HepG2 (cell line): Measurements from ENCODE around the gene SLC4A7. TPM values are rescaled to one million over a fixed set of nuclear protein-coding genes. Genes with fewer than 3 reads are reported as not detected.

Experiments
- CAMTA2 ChIP-seq: sonication (generic); formaldehyde crosslinking; IDR thresholded peaks from 2 replicates; pipeline ENCODE4 v1.4.0; 2020; ENCODE audit warnings: mild to moderate bottlenecking, missing genetic modification reagents, borderline replicate concordance
- FOXC1 ChIP-seq: sonication (generic); formaldehyde crosslinking; IDR thresholded peaks from 2 replicates; pipeline ENCODE4 v1.8.0; 2022; ENCODE audit warnings: mild to moderate bottlenecking, missing genetic modification reagents, borderline replicate concordance
- HIC2 ChIP-seq: sonication (generic); formaldehyde crosslinking; IDR thresholded peaks from 2 replicates; pipeline ENCODE4 v1.9.0; 2022; ENCODE audit warnings: low read depth, missing genetic modification reagents
- KLF15 ChIP-seq: sonication (generic); formaldehyde crosslinking; IDR thresholded peaks from 2 replicates; pipeline ENCODE4 v1.8.1; 2023; ENCODE audit warnings: borderline replicate concordance, mild to moderate bottlenecking, inconsistent platforms, missing genetic modification reagents, mixed read lengths
- MAZ ChIP-seq, 2 experiments: sonication (generic) in 1 of 2; formaldehyde crosslinking in 1 of 2; IDR thresholded peaks; 2 replicates each; pipeline versions ENCODE4 v1.5.0 to v1.6.1; 2012 to 2020; ENCODE audit warnings: low read depth in 2 of 2, mild to moderate bottlenecking in 2 of 2, borderline replicate concordance in 1 of 2, improper control_type of control experiment in 1 of 2, low read length in 1 of 2, missing genetic modification reagents in 1 of 2, moderate library complexity in 1 of 2
- MED13 ChIP-seq: sonication (generic); formaldehyde crosslinking; IDR thresholded peaks from 2 replicates; pipeline ENCODE4 v1.5.0; 2020; ENCODE audit warnings: missing genetic modification reagents
- NFYB ChIP-seq: sonication (generic); formaldehyde crosslinking; IDR thresholded peaks from 2 replicates; pipeline ENCODE4 v1.4.0; 2020; ENCODE audit warnings: missing genetic modification reagents
- SNAI1 ChIP-seq: sonication (generic); formaldehyde crosslinking; IDR thresholded peaks from 2 replicates; pipeline ENCODE4 v1.5.0; 2020; ENCODE audit warnings: mild to moderate bottlenecking, missing genetic modification reagents, borderline replicate concordance
- SOX6 ChIP-seq, 2 experiments: fragments of 450-650 bp in 1 of 2; sonication (generic) in 1 of 2; formaldehyde crosslinking in 1 of 2; IDR thresholded peaks; 2 replicates each; pipeline versions ENCODE4 v1.4.0 to v1.6.1; 2017 to 2020; ENCODE audit warnings: antibody characterized with exemption in 1 of 2, mild to moderate bottlenecking in 1 of 2, missing genetic modification reagents in 1 of 2
- TOE1 ChIP-seq: sonication (generic); formaldehyde crosslinking; IDR thresholded peaks from 2 replicates; pipeline ENCODE4 v1.4.0; 2020; ENCODE audit warnings: mild to moderate bottlenecking, missing genetic modification reagents
- ZBTB43 ChIP-seq: sonication (generic); formaldehyde crosslinking; conservative IDR thresholded peaks from 2 replicates; pipeline ENCODE4 v1.4.0; 2020; ENCODE audit warnings: missing genetic modification reagents
- ZFP1 ChIP-seq: IDR thresholded peaks from 2 replicates; pipeline ENCODE4 v1.6.1; 2016
- ZMAT5 ChIP-seq: sonication (generic); formaldehyde crosslinking; IDR thresholded peaks from 2 replicates; pipeline ENCODE4 v1.5.0; 2020; ENCODE audit warnings: mild to moderate bottlenecking, low read depth, missing genetic modification reagents, borderline replicate concordance
- ZNF224 ChIP-seq: sonication (generic); formaldehyde crosslinking; IDR thresholded peaks from 2 replicates; pipeline ENCODE4 v1.5.0; 2020; ENCODE audit warnings: mild to moderate bottlenecking, missing genetic modification reagents
- ZNF296 ChIP-seq: sonication (generic); formaldehyde crosslinking; conservative IDR thresholded peaks from 2 replicates; pipeline ENCODE4 v1.5.0; 2020; ENCODE audit warnings: mild to moderate bottlenecking, missing genetic modification reagents
- ZNF337 ChIP-seq: sonication (generic); formaldehyde crosslinking; IDR thresholded peaks from 2 replicates; pipeline ENCODE4 v1.5.1; 2020; ENCODE audit warnings: missing genetic modification reagents, low read depth, mild to moderate bottlenecking, borderline replicate concordance
- ZNF496 ChIP-seq: sonication (generic); formaldehyde crosslinking; IDR thresholded peaks from 2 replicates; pipeline ENCODE4 v1.8.1; 2023; ENCODE audit warnings: mild to moderate bottlenecking, moderate library complexity, missing genetic modification reagents; ENCODE audit not compliant: insufficient replicate concordance
- ZNF652 ChIP-seq: IDR thresholded peaks from 2 replicates; pipeline ENCODE4 v1.6.1; 2016; ENCODE audit warnings: low read depth, borderline replicate concordance
- polyA plus RNA-seq, 8 experiments: library from polyadenylated mRNA; depleted of rRNA in 3 of 8; stranded (reverse) in 7 of 8; unstranded in 1 of 8; fragments of >200 nt; fragmentation: Illumina TruSeq in 4 of 8; extraction: Trizol in 4 of 8; gene quantifications; 2 replicates each; pipeline versions ENCODE4 v1.2.1 to v1.2.3, GENCODE V29; 2011 to 2016; ENCODE audit warnings: low read depth in 4 of 8, missing spikeins in 1 of 8, mixed read lengths in 1 of 8; ENCODE audit not compliant: insufficient read depth in 1 of 8
- total RNA-seq, 5 experiments: library from RNA; depleted of rRNA; stranded (reverse); fragments of >200 nt; fragmentation: Illumina TruSeq; extraction: Trizol; gene quantifications; 2 replicates each; pipeline ENCODE4 v1.2.3, GENCODE V29; 2016; ENCODE audit warnings: low read depth in 1 of 5
- TF ChIP-seq, protein P1 (sequence below): sonication (generic); formaldehyde crosslinking; IDR thresholded peaks from 2 replicates; pipeline ENCODE4 v1.5.0; 2020; ENCODE audit warnings: mild to moderate bottlenecking, missing genetic modification reagents
- TF ChIP-seq, protein P2 (sequence below): sonication (generic); formaldehyde crosslinking; IDR thresholded peaks from 2 replicates; pipeline ENCODE4 v1.4.0; 2020; ENCODE audit warnings: missing genetic modification reagents, borderline replicate concordance

Gene SLC4A7
- total and polyA plus RNA-seq, 2 of the 13 experiments (the other 11 are each of a cell fraction or from before 2014, with no cell fraction given) = 16.4 to 43.8 TPM

DNA sequence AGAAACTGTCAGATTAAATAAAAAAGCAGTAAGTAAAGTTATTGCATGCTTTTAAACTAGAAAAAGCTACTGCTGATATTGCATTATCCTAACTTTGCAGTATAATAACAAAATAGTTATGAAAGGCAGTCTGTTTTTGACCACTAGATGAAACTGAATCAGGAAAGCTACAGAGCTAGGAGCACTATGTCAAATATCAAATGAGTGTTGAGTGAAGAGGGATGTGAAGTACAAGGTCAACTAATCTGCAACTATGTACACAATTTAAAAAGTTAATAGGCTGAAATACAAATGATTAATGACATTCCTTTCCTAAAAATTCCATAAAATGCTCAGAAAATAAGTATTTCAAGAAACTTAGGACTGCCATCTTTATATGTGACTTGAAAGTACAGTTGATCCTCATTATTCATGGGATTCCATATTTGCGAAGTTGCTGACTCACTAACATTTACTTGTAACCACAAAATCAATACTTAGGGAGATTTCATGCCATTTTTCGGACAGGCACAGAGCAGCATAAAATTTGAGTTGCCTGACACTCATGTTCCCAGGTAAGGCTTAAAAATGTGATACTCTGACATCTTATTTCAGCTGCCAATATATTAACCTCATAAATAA, 34.5 kb downstream of the SLC4A7 start (continued):
- TF ChIP-seq NFYB (CRISPR knock-in tag) (no peak), ZMAT5 (no peak), ZNF224 (CRISPR knock-in tag) (no peak), HIC2 (CRISPR knock-in tag) (no peak), SNAI1 (no peak), MED13 (CRISPR knock-in tag) (no peak), MAZ (IDR thresholded peaks at IDR 0.05; ENCODE audit: borderline replicate concordance, low read depth, low read length) (no peak), MAZ (CRISPR knock-in tag; IDR thresholded peaks at IDR 0.05; ENCODE audit: low read depth) (no peak), SOX6 (IDR thresholded peaks at IDR 0.05) (no peak), SOX6 (CRISPR knock-in tag; IDR thresholded peaks at IDR 0.05) (peak; percentile 17; the same call in 1 of the 2 replicates), TOE1 (CRISPR knock-in tag) (no peak), ZBTB43 (CRISPR knock-in tag) (no peak), FOXC1 (CRISPR knock-in tag) (no peak), ZNF496 (no peak), ZNF337 (no peak), ZNF652 (CRISPR knock-in tag) (0 out of 2 replicates have a peak, but pooled peaks have one; percentile 26), CAMTA2 (CRISPR knock-in tag) (no peak), KLF15 (no peak), ZNF296 (no peak), ZFP1 (no peak)
- TF ChIP-seq, protein P1, sequence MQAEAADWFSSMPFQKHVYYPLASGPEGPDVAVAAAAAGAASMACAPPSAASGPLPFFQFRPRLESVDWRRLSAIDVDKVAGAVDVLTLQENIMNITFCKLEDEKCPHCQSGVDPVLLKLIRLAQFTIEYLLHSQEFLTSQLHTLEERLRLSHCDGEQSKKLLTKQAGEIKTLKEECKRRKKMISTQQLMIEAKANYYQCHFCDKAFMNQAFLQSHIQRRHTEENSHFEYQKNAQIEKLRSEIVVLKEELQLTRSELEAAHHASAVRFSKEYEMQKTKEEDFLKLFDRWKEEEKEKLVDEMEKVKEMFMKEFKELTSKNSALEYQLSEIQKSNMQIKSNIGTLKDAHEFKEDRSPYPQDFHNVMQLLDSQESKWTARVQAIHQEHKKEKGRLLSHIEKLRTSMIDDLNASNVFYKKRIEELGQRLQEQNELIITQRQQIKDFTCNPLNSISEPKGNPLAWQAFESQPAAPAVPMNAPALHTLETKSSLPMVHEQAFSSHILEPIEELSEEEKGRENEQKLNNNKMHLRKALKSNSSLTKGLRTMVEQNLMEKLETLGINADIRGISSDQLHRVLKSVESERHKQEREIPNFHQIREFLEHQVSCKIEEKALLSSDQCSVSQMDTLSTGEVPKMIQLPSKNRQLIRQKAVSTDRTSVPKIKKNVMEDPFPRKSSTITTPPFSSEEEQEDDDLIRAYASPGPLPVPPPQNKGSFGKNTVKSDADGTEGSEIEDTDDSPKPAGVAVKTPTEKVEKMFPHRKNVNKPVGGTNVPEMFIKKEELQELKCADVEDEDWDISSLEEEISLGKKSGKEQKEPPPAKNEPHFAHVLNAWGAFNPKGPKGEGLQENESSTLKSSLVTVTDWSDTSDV (CRISPR knock-in tag) = no peak
- TF ChIP-seq, protein P2, sequence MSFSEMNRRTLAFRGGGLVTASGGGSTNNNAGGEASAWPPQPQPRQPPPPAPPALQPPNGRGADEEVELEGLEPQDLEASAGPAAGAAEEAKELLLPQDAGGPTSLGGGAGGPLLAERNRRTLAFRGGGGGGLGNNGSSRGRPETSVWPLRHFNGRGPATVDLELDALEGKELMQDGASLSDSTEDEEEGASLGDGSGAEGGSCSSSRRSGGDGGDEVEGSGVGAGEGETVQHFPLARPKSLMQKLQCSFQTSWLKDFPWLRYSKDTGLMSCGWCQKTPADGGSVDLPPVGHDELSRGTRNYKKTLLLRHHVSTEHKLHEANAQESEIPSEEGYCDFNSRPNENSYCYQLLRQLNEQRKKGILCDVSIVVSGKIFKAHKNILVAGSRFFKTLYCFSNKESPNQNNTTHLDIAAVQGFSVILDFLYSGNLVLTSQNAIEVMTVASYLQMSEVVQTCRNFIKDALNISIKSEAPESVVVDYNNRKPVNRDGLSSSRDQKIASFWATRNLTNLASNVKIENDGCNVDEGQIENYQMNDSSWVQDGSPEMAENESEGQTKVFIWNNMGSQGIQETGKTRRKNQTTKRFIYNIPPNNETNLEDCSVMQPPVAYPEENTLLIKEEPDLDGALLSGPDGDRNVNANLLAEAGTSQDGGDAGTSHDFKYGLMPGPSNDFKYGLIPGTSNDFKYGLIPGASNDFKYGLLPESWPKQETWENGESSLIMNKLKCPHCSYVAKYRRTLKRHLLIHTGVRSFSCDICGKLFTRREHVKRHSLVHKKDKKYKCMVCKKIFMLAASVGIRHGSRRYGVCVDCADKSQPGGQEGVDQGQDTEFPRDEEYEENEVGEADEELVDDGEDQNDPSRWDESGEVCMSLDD (CRISPR knock-in tag) = no peak
